AG04450 (cell line): Measurements from ENCODE around the gene UNK. TPM values are rescaled to one million over a fixed set of nuclear protein-coding genes. Genes with fewer than 3 reads are reported as not detected.
A peak's percentile ranks its signal among the peaks of the same experiment; 100 is the strongest.

Experiments
- CTCF ChIA-PET: fragments of 300-600, 350-600 bp; formaldehyde crosslinking; extraction: SDS; loops from one replicate; lab custom pipeline; 2022; ENCODE audit warnings: antibody characterized with exemption, inconsistent platforms; lab: Charles Lee
- POLR2A ChIA-PET: fragments of 350-600 bp; formaldehyde crosslinking; extraction: SDS; loops from one replicate; lab custom pipeline; 2021; ENCODE audit warnings: antibody characterized with exemption, inconsistent platforms; lab: Yijun Ruan, JAX
- DNase-seq: peaks from one replicate; pipeline ENCODE4 v3.0.0-alpha.2; 2011; ENCODE audit warnings: low read depth, low spot score
- H3K27ac ChIP-seq: one replicate; pipeline ENCODE4 v1.5.1; 2012; ENCODE audit warnings: low read depth, low read length, control low read depth
- H3K27me3 ChIP-seq: one replicate; pipeline ENCODE4 v1.6.0; 2012; ENCODE audit warnings: low read length; ENCODE audit not compliant: control insufficient read depth, insufficient read depth
- H3K4me3 ChIP-seq: 2 replicates; pipeline ENCODE4 v1.5.1; 2011; ENCODE audit warnings: mild to moderate bottlenecking, low read depth, low read length, control low read depth
- H3K9me3 ChIP-seq: 2 replicates; pipeline ENCODE4 v1.5.1; 2012; ENCODE audit warnings: low read length; ENCODE audit not compliant: control insufficient read depth, insufficient read depth
- polyA plus RNA-seq: library from polyadenylated mRNA; depleted of rRNA; stranded (reverse); fragments of >200 nt; gene quantifications from 2 replicates; pipeline ENCODE4 v1.2.3, GENCODE V29; 2011
- TF ChIP-seq, protein P1 (sequence below): IDR thresholded peaks from 2 replicates; pipeline ENCODE4 v1.5.1; 2011; ENCODE audit warnings: low read depth, low read length, control low read depth, inconsistent platforms

UNK gene
- polyA plus RNA-seq, 1 experiment: 11.4 TPM

DNA sequence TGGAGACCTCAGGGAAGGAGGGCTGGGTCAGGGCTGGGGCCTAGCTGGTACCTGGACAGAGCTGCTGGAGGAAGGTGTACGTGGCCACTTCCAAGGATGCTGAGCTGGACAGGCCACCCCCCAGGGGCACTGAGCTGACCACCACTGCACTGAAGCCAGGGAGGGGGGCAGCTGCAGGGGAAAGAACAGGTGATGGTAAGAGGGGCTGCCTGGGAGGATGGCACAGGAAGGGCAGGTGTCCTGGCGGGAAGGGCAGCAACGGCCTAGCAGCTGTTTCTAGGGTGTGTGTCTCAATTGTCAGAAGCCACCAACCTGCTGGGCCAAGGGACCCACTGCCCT, 21.4 kb upstream of the UNK start:
- DNase-seq: no peak
- no peak overlapping the region for H3K4me3 ChIP-seq
- no peaks in the 10 kb centered on the region; the same call in 1 of the 2 replicates for H3K9me3 ChIP-seq
- ChIA-PET CTCF (interaction anchor here (1.1 to 4.8 kb wide), 4 partner anchors 10 to 130 kb away, joined by 3 to 38 read pairs (median 7); partner anchors contain the start of gene SMIM5), POLR2A (interaction anchor here (4.8 kb wide), 1 partner anchor 17 kb away, joined by 53 read pairs; a partner anchor contains a TSS)
- TF ChIP-seq, protein P1, sequence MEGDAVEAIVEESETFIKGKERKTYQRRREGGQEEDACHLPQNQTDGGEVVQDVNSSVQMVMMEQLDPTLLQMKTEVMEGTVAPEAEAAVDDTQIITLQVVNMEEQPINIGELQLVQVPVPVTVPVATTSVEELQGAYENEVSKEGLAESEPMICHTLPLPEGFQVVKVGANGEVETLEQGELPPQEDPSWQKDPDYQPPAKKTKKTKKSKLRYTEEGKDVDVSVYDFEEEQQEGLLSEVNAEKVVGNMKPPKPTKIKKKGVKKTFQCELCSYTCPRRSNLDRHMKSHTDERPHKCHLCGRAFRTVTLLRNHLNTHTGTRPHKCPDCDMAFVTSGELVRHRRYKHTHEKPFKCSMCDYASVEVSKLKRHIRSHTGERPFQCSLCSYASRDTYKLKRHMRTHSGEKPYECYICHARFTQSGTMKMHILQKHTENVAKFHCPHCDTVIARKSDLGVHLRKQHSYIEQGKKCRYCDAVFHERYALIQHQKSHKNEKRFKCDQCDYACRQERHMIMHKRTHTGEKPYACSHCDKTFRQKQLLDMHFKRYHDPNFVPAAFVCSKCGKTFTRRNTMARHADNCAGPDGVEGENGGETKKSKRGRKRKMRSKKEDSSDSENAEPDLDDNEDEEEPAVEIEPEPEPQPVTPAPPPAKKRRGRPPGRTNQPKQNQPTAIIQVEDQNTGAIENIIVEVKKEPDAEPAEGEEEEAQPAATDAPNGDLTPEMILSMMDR: no peak
- no peak overlapping the region for H3K27ac ChIP-seq
- no peaks in the 10 kb centered on the region for H3K27me3 ChIP-seq

DNA sequence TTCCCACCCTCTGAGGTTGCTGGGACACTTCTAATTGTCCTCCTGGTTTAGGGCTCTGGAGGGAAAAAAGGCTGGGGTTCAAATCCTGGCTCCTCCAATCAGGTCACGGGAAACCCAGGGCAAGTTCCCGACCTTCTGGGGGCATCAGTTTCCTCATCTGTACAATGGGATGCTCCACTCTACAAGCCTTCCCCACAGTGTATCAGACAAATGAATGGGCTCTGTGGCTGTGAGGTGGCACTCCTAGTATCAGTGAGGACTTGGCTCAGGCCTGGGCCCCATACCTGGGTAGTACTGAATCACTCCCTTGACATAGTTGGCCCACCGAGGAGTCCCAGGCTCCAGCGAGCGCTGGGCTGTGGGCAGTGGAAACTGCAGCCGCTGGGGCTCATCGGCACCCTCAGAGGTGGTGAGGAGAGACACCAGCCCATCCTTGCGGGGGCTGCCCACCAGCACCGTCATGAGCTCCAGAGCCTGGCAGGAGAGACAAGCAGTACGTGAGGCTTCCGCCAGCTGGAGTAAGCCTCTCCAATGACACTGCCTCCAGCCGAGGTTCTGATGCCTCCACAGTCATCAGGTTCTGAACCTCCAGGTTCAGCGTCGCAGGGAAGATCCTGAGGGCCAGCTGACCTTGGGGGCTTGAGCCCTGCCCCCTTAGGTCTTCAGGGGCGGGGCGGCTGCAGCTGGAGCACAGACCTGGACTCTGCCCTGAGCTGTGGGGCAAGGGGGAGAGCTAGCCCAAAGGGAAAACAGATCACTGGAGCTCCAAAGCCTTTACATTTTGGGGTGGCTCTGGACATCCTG, 20.8 kb upstream of the UNK start:
- H3K27me3 ChIP-seq: no peaks in the 10 kb centered on the region
- ChIA-PET POLR2A (interaction anchor here (1.2 to 4.8 kb wide), 3 partner anchors 10 to 143 kb away, joined by 3 to 53 read pairs (median 12); a partner anchor contains a TSS), CTCF (interaction anchor here (0.8 to 4.8 kb wide), 9 partner anchors 8 to 131 kb away, joined by 3 to 38 read pairs (median 8); partner anchors contain the start of gene SMIM5)
- no peaks in the 10 kb centered on the region; the same call in 1 of the 2 replicates for H3K9me3 ChIP-seq
- no peak overlapping the region for H3K27ac ChIP-seq
- TF ChIP-seq, protein P1: no peak
- H3K4me3 ChIP-seq: peak overlapping the region; percentile 70
- DNase-seq: no peak

DNA sequence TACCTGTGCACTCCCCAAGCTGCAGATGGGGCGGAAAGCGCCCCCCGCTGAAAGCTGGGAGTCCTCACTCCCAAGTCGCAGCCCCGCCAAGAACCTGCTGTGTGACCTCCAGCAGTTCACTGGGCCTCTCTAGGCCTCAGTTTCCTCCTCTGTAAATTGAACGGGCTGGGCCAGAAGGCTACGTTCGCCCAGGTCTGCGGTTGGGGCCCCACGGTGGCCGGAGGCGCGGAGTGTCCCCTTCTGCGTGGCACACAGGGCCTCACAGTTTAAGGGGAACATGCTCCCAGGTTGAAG, 20.2 kb upstream of the UNK start:
- peak overlapping the region; percentile 70 for H3K4me3 ChIP-seq
- no peak for DNase-seq
- peak overlapping the region; percentile 31 for H3K27ac ChIP-seq
- ChIA-PET POLR2A (interaction anchor here (1.2 to 4.8 kb wide), 4 partner anchors 11 to 144 kb away, joined by 3 to 53 read pairs (median 17); a partner anchor contains a TSS), CTCF (interaction anchor here (0.8 to 4.8 kb wide), 11 partner anchors 9 to 132 kb away, joined by 3 to 38 read pairs (median 7); partner anchors contain the start of gene SMIM5)
- TF ChIP-seq, protein P1: no peak
- no peaks in the 10 kb centered on the region; the same call in 1 of the 2 replicates for H3K9me3 ChIP-seq
- H3K27me3 ChIP-seq: peaks cover 2% of the 10 kb centered on the region

DNA sequence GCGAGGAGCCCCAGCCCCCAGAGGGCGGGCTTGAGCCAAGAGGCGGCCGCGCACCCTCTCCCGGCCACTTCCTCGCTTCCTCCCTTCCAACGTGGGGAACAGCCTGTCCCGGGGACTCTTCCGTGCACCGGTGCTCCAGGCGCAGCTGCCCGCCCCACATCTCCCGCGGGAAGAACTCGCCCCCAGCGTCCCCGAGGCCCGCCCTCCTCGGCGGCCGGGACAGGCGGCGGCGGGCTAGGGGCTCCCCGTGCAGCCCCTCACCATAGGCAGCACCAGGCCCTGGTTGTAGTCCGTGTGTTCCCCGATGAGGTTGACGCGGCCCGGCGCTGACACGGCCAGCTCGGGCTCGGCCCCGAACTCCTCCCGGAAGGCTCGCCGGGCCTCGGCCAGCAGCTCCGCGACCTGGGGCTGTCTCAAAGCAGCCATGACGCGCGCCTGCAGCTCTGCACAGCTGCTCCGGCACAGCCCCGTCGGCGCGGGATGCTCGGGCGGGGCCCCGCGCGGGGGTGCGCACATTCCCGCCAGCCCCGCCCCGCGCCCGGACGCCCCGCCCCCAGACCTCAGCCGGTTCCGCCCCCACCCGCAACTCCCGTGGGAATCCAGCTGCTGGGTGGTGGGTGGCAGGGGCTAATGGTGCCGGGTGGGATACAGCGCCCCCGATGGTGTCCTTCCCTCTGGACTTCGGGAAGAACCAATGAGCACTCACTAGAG, 19.7 kb upstream of the UNK start, which contains the start of gene GALK1:
Gene GALK1 (minus strand): TSS at position 482 of the 711 bp plus-strand sequence. CDS start 56 bp downstream, at position 426.
- ChIA-PET CTCF (interaction anchor here (0.8 to 4.8 kb wide), 12 partner anchors 9 to 132 kb away, joined by 3 to 38 read pairs (median 6); partner anchors contain the start of gene SMIM5), POLR2A (interaction anchor here (0.7 to 4.8 kb wide), 6 partner anchors 10 to 337 kb away, joined by 3 to 53 read pairs (median 8); a partner anchor contains a TSS)
- Histone ChIP-seq H3K27ac (peak within 1 kb of the TSS; percentile 31), H3K9me3 (no peaks in the 10 kb centered on the region; the same call in 1 of the 2 replicates), H3K4me3 (peak within 1 kb of the TSS; percentile 70), H3K27me3 (peaks cover 4% of the 10 kb centered on the region)
- TF ChIP-seq, protein P1: peak; percentile 65
- DNase-seq: no peak
